ENCODE data around the gene TSPY10. TPM values are rescaled to one million over a fixed set of nuclear protein-coding genes. Genes with fewer than 3 reads are reported as not detected.
"Not testable (repeated sequence)": the region's sequence is repeated elsewhere in the genome, so short reads cannot be mapped to it uniquely, and the experiment has no call there.

The TSPY10 gene
- not detected for polyA plus RNA-seq (ENCODE audit: insufficient read length)
- long read RNA-seq, donor 1 = 0 reads
- long read RNA-seq, donor 2 = 0 reads
- long read RNA-seq, donor 3 = 0 reads
- long read RNA-seq, donor 4 = 0 reads
- long read RNA-seq, donor 5 = 0 reads
- long read RNA-seq, donor 6 = 0 reads
- long read RNA-seq, donor 7 = 0 reads
- long read RNA-seq, donor 8 = 0 reads

GRCh38 chrY:9527580-9527979 lies at the start of gene TSPY10:
TSPY10 (plus strand) TSS chrY:9527880; CDS start chrY:9527926, 46 bp downstream.
- DNase-seq = not testable (repeated sequence)

- not testable (repeated sequence) for DNase-seq
Measured at GRCh38 chrY:9486967-9487366, 40.7 kb upstream of the TSPY10 start, which contains the start of gene TSPY9. TSPY9 (plus strand) TSS chrY:9487267; CDS start chrY:9487313, 46 bp downstream.

DNA sequence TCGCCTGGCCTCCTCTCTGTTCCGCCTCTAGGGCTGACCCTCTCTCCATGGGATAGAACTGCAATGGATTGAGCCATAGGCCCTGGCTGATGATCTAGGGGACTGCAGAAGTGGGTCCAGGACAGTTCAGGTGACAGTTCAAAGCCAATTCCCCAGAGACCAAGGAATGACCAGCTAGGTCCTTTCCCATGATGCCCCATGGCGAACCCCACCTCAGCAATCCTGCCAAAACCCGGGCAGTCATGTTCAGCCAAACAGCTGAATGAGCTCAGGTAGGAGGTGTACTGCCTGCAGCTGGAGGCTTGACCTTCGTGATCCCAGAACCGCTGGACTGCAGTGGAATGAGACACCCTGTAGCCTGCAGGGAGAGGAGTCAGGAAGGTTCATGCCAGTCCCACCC lies 23.3 kb upstream of the TSPY10 start:
- not testable (repeated sequence) for DNase-seq

DNA sequence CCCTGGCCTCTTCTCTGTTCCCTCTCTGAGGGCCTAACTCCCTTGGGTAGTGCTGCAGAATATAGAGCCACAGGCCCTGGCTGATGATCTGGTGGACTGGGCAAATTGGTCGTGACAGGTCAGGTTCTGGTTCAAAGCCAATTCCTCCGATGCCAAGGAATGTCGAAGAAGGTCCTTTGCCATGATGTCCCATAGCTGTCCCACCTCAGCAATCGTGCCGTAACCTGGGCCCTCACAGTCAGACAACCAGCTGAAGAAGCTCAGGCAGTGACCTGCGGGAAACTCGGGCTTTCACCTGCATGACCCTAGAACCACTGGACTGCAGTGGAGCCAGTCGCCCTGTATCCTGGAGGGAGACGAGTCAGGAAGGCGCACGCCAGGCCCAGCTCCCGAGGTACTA lies 11.4 kb upstream of the TSPY10 start:
- not testable (repeated sequence) for DNase-seq

Other genes starting within 250 kb of the TSPY10 start
- not detected for gene TSPY4, start 190.4 kb upstream of the TSPY10 start, polyA plus RNA-seq (ENCODE audit: insufficient read length)
- gene TSPY8, start 170.1 kb upstream of the TSPY10 start, polyA plus RNA-seq (ENCODE audit: insufficient read length) = not detected
- not detected for gene TSPY3, start 129.5 kb upstream of the TSPY10 start, polyA plus RNA-seq (ENCODE audit: insufficient read length)
- gene TSPY1, start 60.9 kb upstream of the TSPY10 start, polyA plus RNA-seq (ENCODE audit: insufficient read length) = not detected
- not detected for gene TSPY9, start 40.6 kb upstream of the TSPY10 start, polyA plus RNA-seq (ENCODE audit: insufficient read length)

Measured in left kidney (tissue), 8 donors.